Stimulated activated CD8-positive, alpha-beta memory T cell treated with anti-CD3 and anti-CD28 coated beads, Interleukin-2, amount 100 ng/mL, for 48 hours (primary cell): ENCODE data around the gene KNTC1.
"Not testable (repeated sequence)": the region's sequence is repeated elsewhere in the genome, so short reads cannot be mapped to it uniquely, and the experiment has no call there.

Experiments
- DNase-seq, 2 donors: peaks; one replicate each; pipeline ENCODE4 v3.0.0-alpha.2; 2020; ENCODE audit warnings: low read depth in 2 of 2

The KNTC1 gene

GRCh38 chr12:122508163-122508562 lies 18.9 kb upstream of the KNTC1 start:
- DNase-seq, result no peak

GRCh38 chr12:122513028-122513427 lies 14.0 kb upstream of the KNTC1 start:
- not testable (repeated sequence) for DNase-seq

- no peak for DNase-seq
Measured at GRCh38 chr12:122513660-122514059, 13.4 kb upstream of the KNTC1 start.

DNA sequence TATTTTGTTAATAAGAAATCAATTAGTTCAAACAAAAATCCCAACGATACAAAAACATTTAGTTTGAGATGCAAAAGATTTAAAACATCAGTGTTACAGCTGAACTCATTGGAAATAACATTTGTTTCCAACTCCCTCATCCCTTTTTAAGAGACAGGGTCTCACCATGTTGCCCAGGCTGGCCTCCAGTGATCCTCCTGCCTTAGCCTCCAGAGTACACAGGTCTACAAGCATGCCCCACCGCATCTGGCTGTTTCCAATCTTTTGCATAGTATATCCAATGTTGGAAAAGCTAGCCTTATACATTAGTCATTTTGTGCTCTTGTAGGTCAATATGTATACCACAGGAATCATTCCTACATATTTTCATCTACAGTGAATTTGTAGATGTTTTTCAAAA lies 11.8 kb upstream of the KNTC1 start:
- no peak for DNase-seq

DNA sequence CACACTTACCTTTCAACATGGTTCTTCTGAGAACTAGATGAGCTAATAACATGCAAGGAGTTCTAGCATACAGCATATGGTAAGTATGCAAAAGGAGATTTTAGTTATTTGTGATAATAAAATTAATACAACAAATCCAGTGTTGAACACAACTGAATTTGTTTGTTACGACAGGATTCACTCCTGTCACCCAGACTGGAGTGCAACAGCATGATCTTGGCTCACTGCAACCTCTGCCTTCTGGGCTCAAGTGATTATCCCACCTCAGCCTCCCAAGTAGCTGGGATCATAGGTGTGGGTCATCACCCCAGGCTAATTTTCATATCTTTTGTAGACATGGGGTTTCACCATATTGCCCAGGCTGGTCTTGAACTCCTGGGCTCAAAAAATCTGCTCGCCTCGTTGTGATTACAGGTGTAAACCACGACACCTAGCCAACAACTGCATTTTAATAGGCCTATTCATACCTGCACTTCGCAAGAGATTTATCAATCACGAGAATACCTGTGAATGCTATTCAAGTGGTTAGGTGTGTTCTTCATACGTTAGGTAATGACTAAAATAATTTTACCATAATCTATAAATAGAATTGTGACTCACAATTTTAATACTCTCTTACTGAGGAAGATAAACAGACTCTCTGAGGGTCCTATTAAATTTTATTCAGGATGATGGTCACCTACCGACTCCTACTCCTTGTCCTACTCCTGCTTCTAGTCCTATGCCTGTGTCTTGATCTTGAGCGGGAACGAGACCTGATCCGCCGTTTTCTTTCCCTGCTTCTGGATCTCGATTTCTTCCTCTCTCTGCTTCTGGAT lies 10.3 kb upstream of the KNTC1 start:
- DNase-seq, result no peak

- no peak for DNase-seq
Measured at GRCh38 chr12:122517877-122518276, 9.2 kb upstream of the KNTC1 start.

DNA sequence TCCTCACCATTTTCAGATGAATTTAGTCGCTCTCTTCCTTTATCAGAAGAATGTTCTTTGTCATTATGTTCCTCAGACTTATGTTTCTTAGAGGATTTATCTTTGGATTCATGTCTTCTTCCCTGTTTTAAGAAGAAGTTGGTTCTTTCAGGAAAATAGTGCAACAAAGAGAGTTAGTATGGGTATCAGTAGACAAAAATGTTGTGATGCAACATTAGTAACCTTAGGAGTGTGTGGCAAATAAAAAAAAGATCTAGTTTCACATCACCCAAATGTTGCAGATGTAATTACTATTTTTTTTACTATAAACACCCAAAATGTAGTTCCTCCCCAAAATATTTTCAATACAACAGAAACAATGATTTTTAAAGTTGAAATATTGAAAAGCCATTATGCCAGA lies 8.1 kb upstream of the KNTC1 start:
- DNase-seq, result no peak

DNA sequence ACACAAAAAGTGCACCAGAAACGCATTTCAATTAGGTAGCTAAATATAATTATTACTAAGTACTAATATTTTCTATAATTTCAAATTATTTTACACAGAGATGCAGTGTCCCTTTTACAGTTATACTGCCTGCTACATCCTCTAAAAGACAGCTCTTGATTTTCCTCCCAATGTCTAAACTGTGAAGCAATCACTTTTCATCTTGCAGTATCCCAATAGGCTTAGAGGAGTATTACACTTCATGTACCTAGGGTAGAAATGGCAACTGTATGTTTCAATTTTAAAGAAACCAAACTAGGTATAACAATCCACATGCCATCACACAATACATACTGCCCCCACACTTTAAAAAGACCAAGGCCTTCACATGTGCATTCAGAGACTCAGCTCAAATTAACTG lies 7.6 kb upstream of the KNTC1 start:
- DNase-seq, result no peak

GRCh38 chr12:122520676-122521075 lies 6.4 kb upstream of the KNTC1 start:
- DNase-seq, result no peak

DNA sequence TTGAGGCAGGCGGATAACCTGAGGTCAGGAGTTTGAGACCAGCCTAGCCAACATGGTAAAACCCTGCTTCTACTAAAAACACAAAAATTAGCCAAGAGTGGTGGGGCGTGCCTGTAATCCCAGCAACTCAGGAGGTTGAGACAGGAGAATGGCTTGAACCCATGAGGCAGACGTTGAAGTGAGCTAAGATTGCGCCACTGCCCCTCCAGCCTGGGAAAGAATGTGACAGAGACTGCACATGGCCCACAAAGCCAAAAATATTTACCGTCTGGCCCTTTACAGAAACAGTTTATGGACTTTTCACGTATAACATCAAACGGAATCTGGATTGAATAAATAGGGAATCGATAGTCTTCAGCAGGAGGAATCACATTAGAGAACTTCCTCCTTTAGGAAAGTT lies 3.8 kb upstream of the KNTC1 start:
- no peak for DNase-seq

- DNase-seq, result no peak
Measured at GRCh38 chr12:122523846-122524718, 3.0 kb upstream of the KNTC1 start.

DNA sequence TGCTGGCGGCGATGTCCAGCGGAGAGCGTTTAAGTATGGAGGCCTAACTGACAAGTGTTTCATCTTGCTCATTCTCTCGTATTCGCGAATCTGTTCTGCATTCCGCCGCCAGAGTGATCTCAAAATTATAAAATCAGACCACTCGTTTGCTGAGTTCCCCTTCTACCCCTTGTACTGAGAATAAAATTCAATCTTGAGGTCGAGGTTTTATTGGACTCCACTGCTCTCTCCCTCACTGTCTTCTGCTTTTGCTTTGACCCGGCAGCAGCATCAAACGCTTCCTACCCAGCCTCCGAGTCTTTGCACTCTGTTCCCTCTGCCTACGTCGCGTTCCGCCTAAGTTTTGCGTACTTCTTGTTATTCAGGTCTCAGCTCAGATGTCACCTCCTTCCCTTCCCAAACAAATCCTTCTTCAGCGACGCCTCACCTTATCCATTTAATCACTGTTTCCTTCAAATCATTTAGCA lies 462 bp downstream of the KNTC1 start:
- DNase-seq, result peak in 1 of 2 donors; percentile 27

DNA sequence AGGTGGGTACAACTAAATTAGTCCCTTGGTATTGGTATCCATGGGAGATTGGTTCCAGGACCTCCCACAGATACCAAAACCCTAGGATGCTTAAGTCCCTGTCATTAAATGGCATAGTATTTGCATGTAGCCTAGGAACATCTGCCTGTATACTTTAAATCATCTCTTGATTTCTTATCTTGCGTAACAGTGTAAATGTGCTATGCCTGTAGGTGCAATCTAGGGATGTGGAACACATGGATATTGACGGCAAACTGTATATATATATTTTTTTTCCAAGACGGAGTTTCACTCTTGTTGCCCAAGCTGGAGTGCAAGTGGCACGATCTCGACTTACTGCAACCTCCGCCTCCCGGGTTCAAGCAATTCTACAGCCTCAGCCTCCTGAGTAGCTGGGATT lies 1.5 kb downstream of the KNTC1 start:
- DNase-seq, result no peak

GRCh38 chr12:122528992-122529391 lies 1.9 kb downstream of the KNTC1 start:
- no peak for DNase-seq

- DNase-seq, result no peak
Measured at GRCh38 chr12:122533856-122534255, 6.8 kb downstream of the KNTC1 start.

GRCh38 chr12:122537021-122537420 lies 10.0 kb downstream of the KNTC1 start:
- DNase-seq, result no peak

GRCh38 chr12:122538496-122538895 lies 11.4 kb downstream of the KNTC1 start:
- DNase-seq, result no peak

- no peak for DNase-seq
Measured at GRCh38 chr12:122544537-122544936, 17.5 kb downstream of the KNTC1 start.

GRCh38 chr12:122545855-122546254 lies 18.8 kb downstream of the KNTC1 start:
- DNase-seq, result no peak

DNA sequence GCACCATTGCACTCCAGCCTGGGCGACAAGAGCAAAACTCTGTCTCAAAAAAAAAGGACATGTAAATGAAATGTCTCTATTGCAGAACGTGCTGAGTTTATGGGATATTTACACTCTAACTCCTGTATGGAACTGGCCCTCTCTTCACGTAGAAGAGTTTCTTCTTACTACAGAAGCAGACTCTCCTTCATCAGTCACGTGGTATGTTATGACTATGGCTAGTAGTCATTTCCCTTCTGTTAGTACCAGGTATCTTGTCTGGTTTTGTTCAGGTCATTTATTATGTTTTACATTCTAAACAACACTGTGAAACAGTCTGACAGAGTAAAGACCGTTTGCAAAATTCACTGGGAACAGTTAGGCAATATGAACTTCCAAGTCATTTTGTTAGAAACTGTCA lies 20.3 kb downstream of the KNTC1 start:
- no peak for DNase-seq

DNA sequence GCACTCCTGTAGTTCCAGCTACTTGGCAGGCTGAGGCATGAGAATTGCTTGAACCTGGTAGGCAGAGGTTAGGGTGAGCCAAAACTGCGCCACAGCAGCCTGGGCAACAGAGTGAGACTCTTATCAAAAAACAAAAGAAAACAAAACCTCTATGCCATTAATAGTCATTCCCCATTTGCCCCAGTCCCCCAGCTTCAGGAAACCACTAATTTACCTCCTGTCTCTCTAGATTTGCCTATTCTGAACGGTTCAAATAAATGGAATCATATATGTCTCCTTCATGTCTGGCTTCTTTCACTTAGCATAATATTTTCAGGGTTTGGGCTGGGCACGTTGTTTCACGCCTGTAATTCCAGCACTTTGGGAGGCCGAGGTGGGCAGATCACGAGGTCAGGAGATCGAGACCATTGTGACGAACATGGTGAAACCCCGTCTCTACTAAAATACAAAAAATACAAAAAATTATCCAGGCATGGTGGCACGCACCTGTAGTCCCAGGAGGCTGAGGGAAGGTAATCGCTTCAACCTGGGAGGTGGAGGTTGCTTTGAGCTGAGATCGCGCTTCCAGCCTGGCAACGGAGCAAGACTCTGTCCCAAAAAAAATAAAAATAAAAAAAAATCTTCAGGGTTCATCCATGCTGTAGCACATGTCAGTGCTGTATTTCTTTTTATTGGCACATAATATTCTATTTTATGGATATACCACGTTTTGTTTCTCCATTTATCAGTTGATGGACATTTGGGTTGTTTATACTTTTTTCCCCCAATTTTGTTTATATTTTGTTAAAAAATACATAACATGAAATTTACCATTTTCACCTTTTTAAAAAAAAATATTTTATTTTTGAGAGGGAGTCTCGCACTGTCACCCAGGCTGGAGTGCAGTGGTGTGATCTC lies 31.9 kb downstream of the KNTC1 start:
- no peak for DNase-seq

GRCh38 chr12:122560138-122560537 lies 33.1 kb downstream of the KNTC1 start:
- no peak for DNase-seq
